ENCODE results near the gene LARGE1. TPM values are rescaled to one million over a fixed set of nuclear protein-coding genes. Genes with fewer than 3 reads are reported as not detected.

LARGE1 gene
- total RNA-seq, 1 experiment from 2014 or later = 1.5 TPM

DNA sequence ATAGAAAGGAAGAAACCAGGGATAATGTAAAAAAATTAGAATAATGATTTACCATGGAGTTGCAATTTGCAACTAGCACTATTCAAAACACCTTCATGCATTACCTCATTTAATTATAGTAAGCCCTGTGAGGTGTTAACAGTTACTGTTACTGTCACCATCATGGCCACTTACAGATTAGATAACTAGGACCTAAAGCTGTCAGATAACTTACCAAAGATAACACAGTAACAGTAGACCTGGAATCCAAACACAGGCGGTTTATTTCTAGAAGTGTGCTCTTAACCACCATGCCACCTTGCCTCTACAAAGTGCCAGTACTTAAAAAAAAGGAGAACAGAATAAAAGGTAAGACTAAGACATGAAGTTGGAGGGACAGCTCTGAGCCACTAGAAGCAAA lies 11.1 kb upstream of the LARGE1 start:
- H3K9ac ChIP-seq (ENCODE audit: low read length) = no peak overlapping the region
- ChIA-PET CTCF (no interaction called here), POLR2A (no interaction called here), RAD21 (ENCODE audit: low non-redundant PET in 1 of 2, low total read pairs in 2 of 2, uncharacterized antibody in 2 of 2, unreplicated experiment in 2 of 2) (no interaction called here)
- no peaks in the 10 kb centered on the region for H3K4me1 ChIP-seq (ENCODE audit: control insufficient read depth in 1 of 2, insufficient read depth in 2 of 2, low read length in 2 of 2)
- H3K27me3 ChIP-seq (ENCODE audit: insufficient read depth, low read length) = no peaks in the 10 kb centered on the region
- intact Hi-C loops (cut with micrococcal nuclease) = no loop called here
- no peaks in the 10 kb centered on the region for H4K20me1 ChIP-seq (ENCODE audit: insufficient read depth)
- no peaks in the 10 kb centered on the region for H3K79me2 ChIP-seq (ENCODE audit: insufficient read depth, low read length)
- ATAC-seq (no peak), DNase-seq (ENCODE audit: low read depth, low spot score) (no peak)
- TF ChIP-seq EZH2phosphoT487 (IDR thresholded peaks at IDR 0.05; ENCODE audit: borderline replicate concordance) (no peak), YY1 (IDR thresholded peaks at IDR 0.05; ENCODE audit: extremely low read depth, insufficient replicate concordance, low read depth, low read length) (no peak), SRF (IDR thresholded peaks at IDR 0.05; ENCODE audit: low read depth) (no peak), POLR2AphosphoS5 (IDR thresholded peaks at IDR 0.05; ENCODE audit: low read depth, low read length) (no peak), REST (IDR thresholded peaks at IDR 0.05; ENCODE audit: low read depth) (no peak), SIN3A (IDR thresholded peaks at IDR 0.05; ENCODE audit: low read depth) (no peak), POLR2A (IDR thresholded peaks at IDR 0.05; ENCODE audit: borderline replicate concordance, extremely low read depth, insufficient read depth, insufficient read length) (no peak), CBX3 (IDR thresholded peaks at IDR 0.05; ENCODE audit: low read depth) (no peak), JUND (IDR thresholded peaks at IDR 0.05) (no peak), ATF3 (IDR thresholded peaks at IDR 0.05) (no peak)
- no peaks in the 10 kb centered on the region for H3K36me3 ChIP-seq (ENCODE audit: control insufficient read depth in 1 of 2, insufficient read depth in 2 of 2, low read length in 2 of 2)
- no peak overlapping the region for H2AFZ ChIP-seq (ENCODE audit: low read depth, low read length, poor library complexity, severe bottlenecking)
- no peak overlapping the region for H3K4me2 ChIP-seq (ENCODE audit: low read length)
- H3K9me2 ChIP-seq (ENCODE audit: insufficient read depth) = no peaks in the 10 kb centered on the region
- no TSS peak for BruUV-seq (replicated peaks)
- peaks cover 0 to 6% of the 10 kb centered on the region in 2 experiments; a peak in 2 of 4 replicates for H3K9me3 ChIP-seq (ENCODE audit: control insufficient read depth in 1 of 2, insufficient read depth in 1 of 2, low read depth in 1 of 2, low read length in 2 of 2)
- H3K4me3 ChIP-seq (replicated peaks in 1 of 2; ENCODE audit: low read depth in 1 of 2, low read length in 2 of 2) = no peak overlapping the region
- no peak overlapping the region for H3K27ac ChIP-seq (ENCODE audit: low read depth, low read length)
